GM10266 (cell line): ENCODE results near the gene MAGI1.

Source experiments
- DNase-seq: peaks from one replicate; pipeline ENCODE4 v3.0.0; 2012; ENCODE audit errors: extremely low spot score
- TF ChIP-seq, protein P1 (sequence below): IDR thresholded peaks from 2 replicates; pipeline ENCODE4 v1.5.1; 2012; ENCODE audit warnings: mild to moderate bottlenecking, low read depth; ENCODE audit not compliant: control insufficient read depth, insufficient read depth; ENCODE audit errors: missing control alignments

The MAGI1 gene

DNA sequence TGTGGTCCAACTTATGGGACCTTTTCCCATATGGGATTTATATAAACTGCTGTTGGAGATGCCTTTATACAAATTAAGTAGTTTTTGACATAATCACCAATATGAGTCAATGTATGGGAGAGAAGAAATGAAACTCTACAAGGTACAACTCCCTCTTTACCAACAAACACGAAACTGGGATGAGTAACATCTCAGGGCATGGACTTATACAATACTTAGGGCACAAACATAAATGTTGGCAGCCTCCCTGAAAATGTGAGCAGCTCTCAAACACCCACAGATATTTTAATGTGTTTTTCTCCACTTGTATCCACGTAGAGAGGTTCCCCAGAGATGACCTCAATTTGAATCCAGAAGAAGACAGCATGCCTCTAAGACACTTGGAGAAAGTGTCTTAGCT lies 161.6 kb downstream of the MAGI1 start:
- TF ChIP-seq, protein P1, sequence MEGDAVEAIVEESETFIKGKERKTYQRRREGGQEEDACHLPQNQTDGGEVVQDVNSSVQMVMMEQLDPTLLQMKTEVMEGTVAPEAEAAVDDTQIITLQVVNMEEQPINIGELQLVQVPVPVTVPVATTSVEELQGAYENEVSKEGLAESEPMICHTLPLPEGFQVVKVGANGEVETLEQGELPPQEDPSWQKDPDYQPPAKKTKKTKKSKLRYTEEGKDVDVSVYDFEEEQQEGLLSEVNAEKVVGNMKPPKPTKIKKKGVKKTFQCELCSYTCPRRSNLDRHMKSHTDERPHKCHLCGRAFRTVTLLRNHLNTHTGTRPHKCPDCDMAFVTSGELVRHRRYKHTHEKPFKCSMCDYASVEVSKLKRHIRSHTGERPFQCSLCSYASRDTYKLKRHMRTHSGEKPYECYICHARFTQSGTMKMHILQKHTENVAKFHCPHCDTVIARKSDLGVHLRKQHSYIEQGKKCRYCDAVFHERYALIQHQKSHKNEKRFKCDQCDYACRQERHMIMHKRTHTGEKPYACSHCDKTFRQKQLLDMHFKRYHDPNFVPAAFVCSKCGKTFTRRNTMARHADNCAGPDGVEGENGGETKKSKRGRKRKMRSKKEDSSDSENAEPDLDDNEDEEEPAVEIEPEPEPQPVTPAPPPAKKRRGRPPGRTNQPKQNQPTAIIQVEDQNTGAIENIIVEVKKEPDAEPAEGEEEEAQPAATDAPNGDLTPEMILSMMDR: no peak
- no peak for DNase-seq

DNA sequence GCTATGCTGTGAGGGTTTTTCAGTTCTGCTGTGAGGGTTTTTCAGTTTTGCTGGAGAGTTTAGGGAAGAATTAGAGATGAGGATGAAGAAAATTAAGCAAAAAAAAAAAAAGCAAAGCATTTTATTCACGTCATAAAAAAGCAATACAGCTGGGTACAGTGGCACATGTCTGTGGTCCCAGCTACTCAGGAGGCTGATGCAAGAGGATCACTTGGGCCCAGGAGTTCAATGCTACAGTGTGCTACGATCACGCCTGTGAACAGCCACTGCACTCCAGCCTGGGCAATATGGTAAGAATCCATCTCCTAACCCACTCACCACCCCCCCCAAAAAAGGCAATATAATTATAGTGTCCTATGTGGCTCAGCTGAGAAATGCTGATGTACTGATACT lies 162.7 kb downstream of the MAGI1 start:
- TF ChIP-seq, protein P1: no peak
- no peak for DNase-seq

DNA sequence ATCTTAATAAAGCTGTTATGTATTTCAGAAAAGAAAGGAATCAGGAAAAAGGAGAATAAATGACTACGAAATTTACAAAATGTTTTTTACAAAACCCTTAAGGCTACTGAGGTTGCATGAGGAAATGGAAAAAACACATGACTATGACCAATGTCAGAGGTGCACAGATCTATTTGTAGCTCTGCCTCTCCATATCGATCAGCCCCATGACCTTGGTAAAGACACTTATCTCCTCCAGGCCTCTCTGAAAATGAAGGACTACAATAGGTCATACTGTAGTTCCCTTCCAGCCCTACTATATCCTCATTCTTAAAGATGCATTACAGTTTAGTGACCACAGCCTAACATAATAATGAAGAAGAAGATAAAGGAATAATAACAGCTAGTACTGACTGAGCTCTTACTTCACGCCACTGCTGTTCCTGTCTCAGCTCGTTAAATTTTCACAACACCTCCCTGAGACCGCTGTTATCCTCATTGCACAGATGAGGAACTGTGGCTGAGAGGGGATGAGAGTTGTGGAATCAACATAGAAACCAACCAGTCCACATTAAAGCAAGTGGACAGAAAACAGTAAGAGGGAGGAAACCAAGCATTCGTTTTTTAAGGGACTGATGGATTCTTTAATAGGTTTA lies 163.2 kb downstream of the MAGI1 start:
- TF ChIP-seq, protein P1: no peak
- DNase-seq: no peak

DNA sequence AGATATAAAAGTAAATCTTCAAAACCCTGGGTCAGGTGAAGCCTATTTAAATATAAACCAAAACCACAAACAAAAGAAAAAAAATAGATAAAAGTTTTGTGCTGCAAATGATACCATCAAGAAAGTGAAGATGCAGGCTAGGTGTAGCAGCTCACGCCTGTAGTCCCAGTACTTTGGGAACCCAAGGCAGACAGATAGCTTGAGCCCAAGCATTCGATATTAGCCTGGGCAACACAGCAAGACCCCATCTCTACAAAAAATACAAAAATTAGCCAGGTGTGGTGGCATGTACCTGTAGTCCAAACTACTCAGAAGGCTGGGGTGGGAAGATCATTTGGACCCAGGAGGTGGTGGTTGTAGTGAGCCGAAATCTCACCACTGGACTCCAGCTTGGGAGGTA lies 164.8 kb downstream of the MAGI1 start:
- TF ChIP-seq, protein P1: no peak
- DNase-seq: no peak

DNA sequence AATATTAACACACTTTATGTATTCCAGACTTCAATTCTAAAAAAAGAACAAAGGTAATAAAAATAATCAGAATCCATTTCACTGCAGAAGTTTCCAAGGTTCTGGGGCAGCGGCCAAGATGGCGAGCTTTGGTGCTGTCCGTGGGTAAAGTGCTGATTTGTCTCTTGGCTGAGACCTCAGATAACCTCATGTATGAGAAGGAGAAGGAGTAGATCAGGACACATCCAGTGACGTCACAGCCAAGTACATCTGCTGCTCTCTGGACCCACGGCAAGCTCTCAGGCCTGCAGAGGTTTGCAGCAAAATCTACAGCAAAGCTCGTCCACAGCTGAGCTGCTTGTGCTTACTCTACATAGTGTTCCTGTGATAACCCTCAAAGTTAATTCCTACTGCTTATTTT lies 165.7 kb downstream of the MAGI1 start:
- TF ChIP-seq, protein P1: no peak
- no peak for DNase-seq

DNA sequence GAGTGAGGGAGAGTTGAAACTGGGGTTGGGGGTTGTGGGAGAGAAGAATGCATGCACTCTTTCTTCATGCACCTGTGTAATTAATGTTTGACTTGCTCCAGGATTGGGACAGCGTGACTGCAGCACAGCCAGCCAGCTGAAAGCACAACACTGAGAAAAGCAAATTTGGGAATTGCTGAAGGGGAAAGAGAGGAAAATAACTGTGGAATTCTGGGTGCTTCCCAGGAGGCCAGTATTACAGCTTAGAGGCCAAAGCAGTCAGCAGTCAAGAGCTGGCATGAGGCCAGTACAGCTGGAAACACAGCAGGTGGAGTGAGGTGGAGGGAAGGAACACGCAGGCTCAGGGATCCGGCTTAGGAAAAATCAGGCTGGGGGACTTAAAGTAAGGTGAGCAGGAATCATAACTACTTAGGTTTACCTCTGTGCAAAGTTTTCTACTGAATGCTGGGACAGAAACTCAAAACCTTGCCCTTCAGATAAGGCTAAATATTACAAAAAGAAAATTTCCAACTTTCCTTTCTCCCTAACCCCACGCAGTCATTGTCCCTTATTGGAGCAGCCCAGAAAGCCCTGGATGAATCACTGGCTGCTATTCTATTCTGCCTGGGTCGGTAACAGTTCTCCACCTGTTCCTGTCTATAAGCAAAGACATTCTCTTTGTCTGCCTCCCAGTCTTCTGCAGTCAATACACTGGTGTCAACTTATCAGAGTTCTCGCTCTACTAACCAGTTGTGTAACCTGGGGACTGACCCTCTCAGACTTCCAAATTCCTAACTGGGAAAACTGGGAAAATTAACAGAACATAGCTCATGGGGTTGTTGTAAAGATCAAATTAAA lies 167.2 kb downstream of the MAGI1 start:
- TF ChIP-seq, protein P1: no peak
- no peak for DNase-seq

DNA sequence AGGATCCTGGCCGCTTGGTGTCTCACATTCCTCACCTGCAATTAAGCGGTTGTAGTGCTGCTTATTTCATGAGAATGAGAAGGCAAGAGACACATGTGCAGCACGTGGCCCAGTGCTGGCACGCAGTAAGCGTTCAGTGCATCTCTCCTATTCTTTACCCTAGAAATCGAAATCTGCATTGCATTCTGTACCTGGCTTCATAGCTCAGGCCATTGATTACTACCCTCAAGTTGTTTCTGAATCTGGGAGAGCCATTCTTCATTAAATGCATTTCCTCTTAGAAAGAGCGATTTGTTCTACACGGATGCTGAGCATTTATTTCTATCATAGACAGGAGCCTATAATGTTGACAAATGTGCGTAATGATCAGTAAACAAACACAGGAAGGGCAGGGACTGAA lies 168.9 kb downstream of the MAGI1 start:
- DNase-seq: no peak

More for the DNA sequence above, 168.9 kb downstream of the MAGI1 start:
- TF ChIP-seq, protein P1: no peak
